Activated naive CD4-positive, alpha-beta T cell treated with anti-CD3 and anti-CD28 coated beads for 36 hours (primary cell): Measurements from ENCODE around the gene SLC16A14. TPM values are rescaled to one million over a fixed set of nuclear protein-coding genes. Genes with fewer than 3 reads are reported as not detected.
A peak's percentile ranks its signal among the peaks of the same experiment; 100 is the strongest.
"Not testable (repeated sequence)": the region's sequence is repeated elsewhere in the genome, so short reads cannot be mapped to it uniquely, and the experiment has no call there.

Experiments used
- CTCF ChIA-PET: fragments of 350-600 bp; sonication (Branson Sonifier 250); formaldehyde crosslinking; loops from one replicate; lab custom pipeline; 2021; ENCODE audit warnings: antibody characterized with exemption; lab: Charles Lee
- DNase-seq: peaks from one replicate; pipeline ENCODE4 v3.0.0-alpha.2; 2020
- H3K27ac Mint-ChIP-seq: one replicate; pipeline ENCODE4 v1.8.0; 2021; ENCODE audit warnings: mild to moderate bottlenecking, mixed read lengths
- H3K27me3 Mint-ChIP-seq: one replicate; pipeline ENCODE4 v1.8.0; 2021; ENCODE audit warnings: low read depth, mixed read lengths
- H3K36me3 Mint-ChIP-seq: one replicate; pipeline ENCODE4 v1.8.0; 2021; ENCODE audit warnings: low read depth, mixed read lengths
- H3K4me1 Mint-ChIP-seq: one replicate; pipeline ENCODE4 v1.8.0; 2021; ENCODE audit warnings: low read depth, mixed read lengths
- H3K4me3 Mint-ChIP-seq: one replicate; pipeline ENCODE4 v1.8.0; 2021; ENCODE audit warnings: mild to moderate bottlenecking, moderate library complexity, mixed read lengths
- H3K9me3 Mint-ChIP-seq: one replicate; pipeline ENCODE4 v1.8.0; 2021; ENCODE audit warnings: mixed read lengths
- intact Hi-C: fragments of 100-400 bp; cut with micrococcal nuclease; formaldehyde crosslinking; loops from one replicate; pipeline ENCODE4 v1.15.1; 2023
- total RNA-seq, 2 experiments: library from RNA; stranded (reverse); gene quantifications; one replicate each; pipeline ENCODE4 v1.2.3, GENCODE V29; 2021

SLC16A14 gene, protein sequence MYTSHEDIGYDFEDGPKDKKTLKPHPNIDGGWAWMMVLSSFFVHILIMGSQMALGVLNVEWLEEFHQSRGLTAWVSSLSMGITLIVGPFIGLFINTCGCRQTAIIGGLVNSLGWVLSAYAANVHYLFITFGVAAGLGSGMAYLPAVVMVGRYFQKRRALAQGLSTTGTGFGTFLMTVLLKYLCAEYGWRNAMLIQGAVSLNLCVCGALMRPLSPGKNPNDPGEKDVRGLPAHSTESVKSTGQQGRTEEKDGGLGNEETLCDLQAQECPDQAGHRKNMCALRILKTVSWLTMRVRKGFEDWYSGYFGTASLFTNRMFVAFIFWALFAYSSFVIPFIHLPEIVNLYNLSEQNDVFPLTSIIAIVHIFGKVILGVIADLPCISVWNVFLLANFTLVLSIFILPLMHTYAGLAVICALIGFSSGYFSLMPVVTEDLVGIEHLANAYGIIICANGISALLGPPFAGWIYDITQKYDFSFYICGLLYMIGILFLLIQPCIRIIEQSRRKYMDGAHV
- 1 to 10 TPM in 1 of 2 experiments, under 1 TPM in 1; 0.79 to 1.1 TPM for total RNA-seq

DNA sequence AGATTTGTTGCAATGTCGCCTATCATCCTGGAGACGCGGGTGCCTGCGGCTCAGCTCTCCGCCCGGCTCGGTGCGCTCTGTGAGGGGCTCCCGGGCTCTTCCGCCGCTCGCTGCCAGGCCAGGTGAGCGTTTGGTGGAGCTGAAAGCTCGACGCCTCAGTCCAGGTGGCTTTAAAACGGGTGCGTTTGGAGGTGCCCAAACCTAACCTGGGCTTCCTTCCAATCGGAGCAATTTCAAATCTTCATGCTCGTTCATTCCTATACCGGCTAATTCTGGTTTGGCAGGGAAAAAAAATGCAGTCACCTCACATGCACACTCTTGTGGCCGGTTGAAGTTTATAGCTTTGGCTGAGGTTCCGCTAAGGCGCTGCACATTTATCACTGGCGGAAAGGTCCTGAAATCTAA, at the start of gene SLC16A14:
TSS of gene SLC16A14 (minus strand) at position 274 of the 405 bp plus-strand sequence. CDS start 9,572 bp downstream, outside the sequence.
- peaks cover 12% of the 10 kb centered on the region for H3K27me3 Mint-ChIP-seq
- no peaks in the 10 kb centered on the region for H3K36me3 Mint-ChIP-seq
- peak; percentile 55 for DNase-seq
- H3K4me1 Mint-ChIP-seq = peaks cover 11% of the 10 kb centered on the region
- no peaks in the 10 kb centered on the region for H3K9me3 Mint-ChIP-seq
- H3K4me3 Mint-ChIP-seq = peak within 1 kb of the TSS; percentile 81
- no peak within 1 kb of the TSS for H3K27ac Mint-ChIP-seq
- intact Hi-C loops = loop anchor here (1.0 to 5.0 kb wide), 8 partner anchors 60 to 729 kb away; partner anchors contain the start of genes CAB39 and SP110
- CTCF ChIA-PET = interaction anchor here (1.1 to 5.3 kb wide), 8 partner anchors 9 to 542 kb away, joined by 4 to 46 read pairs (median 14); no protein-coding TSS in a partner anchor

DNA sequence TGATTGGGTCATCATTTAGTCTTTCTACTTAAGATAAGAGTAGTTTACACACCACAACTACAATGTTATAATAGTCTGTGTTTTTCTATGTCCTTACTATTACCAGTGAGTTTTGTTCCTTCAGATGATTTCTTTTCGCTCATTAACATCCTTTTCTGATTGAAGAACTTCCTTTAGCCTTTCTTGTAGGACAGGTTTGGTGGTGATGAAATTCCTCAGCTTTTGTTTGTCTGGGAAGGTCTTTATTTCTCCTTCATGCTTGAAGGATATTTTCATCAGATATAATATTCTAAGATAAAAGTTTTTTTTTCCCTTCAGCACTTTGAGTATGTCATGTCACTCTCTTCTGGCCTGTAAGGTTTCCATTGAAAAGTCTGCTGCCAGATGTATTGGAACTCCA, 38.0 kb upstream of the SLC16A14 start:
- intact Hi-C loops = no loop called here
- Mint-ChIP-seq H3K9me3 (peaks cover 27% of the 10 kb centered on the region), H3K4me1 (no peaks in the 10 kb centered on the region), H3K36me3 (peaks cover 4% of the 10 kb centered on the region), H3K4me3 (no peak overlapping the region), H3K27ac (no peak overlapping the region), H3K27me3 (peaks cover 10% of the 10 kb centered on the region)
- CTCF ChIA-PET = interaction anchor here (0.7 kb wide), 1 partner anchor 53 kb away, joined by 3 read pairs; no protein-coding TSS in a partner anchor
- no peak for DNase-seq

DNA sequence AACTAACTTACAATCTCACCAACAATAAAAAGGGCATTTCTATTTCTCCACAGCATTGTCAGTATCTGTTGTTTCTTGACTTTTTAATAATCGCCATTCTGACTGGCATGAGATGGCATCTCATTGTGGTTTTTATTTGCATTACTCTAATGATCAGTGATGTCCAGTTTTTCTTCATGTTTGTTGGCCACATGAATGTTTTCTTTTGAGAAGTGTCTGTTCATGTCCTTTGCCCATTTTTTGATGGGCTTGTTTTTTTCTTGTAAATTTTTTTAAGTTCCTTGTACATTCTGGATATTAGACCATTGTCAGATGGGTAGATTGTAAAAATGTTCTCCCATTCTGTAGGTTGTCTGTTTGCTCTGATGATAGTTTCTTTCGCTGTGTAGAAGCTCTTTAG, 33.2 kb upstream of the SLC16A14 start:
- H3K27ac Mint-ChIP-seq, H3K4me1 Mint-ChIP-seq, intact Hi-C loops, H3K36me3 Mint-ChIP-seq, DNase-seq, CTCF ChIA-PET, H3K27me3 Mint-ChIP-seq, H3K4me3 Mint-ChIP-seq: not testable (repeated sequence)
- H3K9me3 Mint-ChIP-seq = peaks cover 24% of the 10 kb centered on the region

DNA sequence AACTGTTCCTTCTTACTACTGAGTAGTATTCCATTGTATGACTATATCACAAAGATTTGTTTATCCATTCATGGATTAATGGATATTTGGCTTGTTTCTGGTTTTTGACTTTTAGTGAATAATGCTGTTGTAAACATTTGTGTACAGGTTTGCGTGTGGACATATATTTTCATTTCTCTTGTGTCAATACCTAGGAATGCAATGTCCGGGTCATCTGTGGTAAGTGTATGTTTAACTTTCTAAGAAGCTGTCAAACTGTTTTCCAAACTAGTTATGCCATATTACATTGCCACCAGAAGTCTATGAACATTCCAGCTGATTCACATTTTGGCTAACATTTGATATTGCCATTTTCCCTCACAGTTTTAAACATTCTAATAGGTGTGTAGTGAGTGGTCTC, 29.1 kb upstream of the SLC16A14 start:
- DNase-seq = no peak
- no peak overlapping the region for H3K27ac Mint-ChIP-seq
- intact Hi-C loops = no loop called here
- no peak overlapping the region for H3K4me3 Mint-ChIP-seq
- no peaks in the 10 kb centered on the region for H3K4me1 Mint-ChIP-seq
- H3K36me3 Mint-ChIP-seq = peaks cover 2% of the 10 kb centered on the region
- peaks cover 14% of the 10 kb centered on the region for H3K9me3 Mint-ChIP-seq
- H3K27me3 Mint-ChIP-seq = no peaks in the 10 kb centered on the region
- CTCF ChIA-PET = no interaction called here

DNA sequence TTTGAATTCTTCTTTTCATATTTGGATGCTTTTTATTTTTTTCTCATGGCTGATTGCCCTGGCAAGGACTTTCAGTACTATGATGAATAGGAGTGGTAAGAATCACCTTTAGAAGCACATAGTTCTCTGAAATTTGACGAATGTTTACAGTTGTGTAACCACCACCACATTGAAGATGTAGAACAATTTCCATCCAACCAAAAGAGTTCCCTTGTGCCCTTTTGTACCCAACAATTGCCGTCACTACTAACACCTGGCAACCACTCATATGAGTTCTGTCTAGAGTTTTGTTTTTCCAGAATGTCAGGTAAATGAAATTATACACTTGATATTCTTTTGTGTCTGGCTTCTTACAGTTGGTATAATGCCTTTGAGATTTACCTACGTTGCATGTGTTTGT, 28.7 kb upstream of the SLC16A14 start:
- no peak overlapping the region for H3K27ac Mint-ChIP-seq
- intact Hi-C loops = no loop called here
- no peak overlapping the region for H3K4me3 Mint-ChIP-seq
- no peaks in the 10 kb centered on the region for H3K4me1 Mint-ChIP-seq
- H3K36me3 Mint-ChIP-seq = peaks cover 2% of the 10 kb centered on the region
- no peaks in the 10 kb centered on the region for H3K27me3 Mint-ChIP-seq
- CTCF ChIA-PET = no interaction called here
- no peak for DNase-seq
- H3K9me3 Mint-ChIP-seq = peaks cover 12% of the 10 kb centered on the region

DNA sequence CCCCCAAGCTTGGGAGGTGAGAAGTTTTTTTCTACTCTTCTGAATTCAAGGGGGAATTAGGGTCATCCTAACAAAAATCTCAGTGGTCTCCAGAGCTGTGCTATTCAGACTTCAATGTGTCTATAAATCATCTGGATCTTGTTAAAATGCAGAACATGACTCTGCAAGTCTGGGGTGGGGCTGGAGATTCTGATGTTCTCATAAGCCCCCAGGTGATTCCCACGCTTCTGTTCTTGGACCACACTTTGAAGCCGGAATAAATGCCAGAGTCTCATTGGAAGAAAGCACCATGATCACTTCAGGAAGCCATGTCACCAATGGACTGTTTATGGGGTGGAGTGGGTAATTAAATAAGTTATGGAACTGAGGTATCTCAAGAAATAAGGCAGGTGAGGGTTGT, 22.2 kb upstream of the SLC16A14 start:
- no peak overlapping the region for H3K4me3 Mint-ChIP-seq
- H3K27me3 Mint-ChIP-seq = peaks cover 10% of the 10 kb centered on the region
- no peaks in the 10 kb centered on the region for H3K4me1 Mint-ChIP-seq
- DNase-seq = no peak
- CTCF ChIA-PET = no interaction called here
- H3K36me3 Mint-ChIP-seq = no peaks in the 10 kb centered on the region
- intact Hi-C loops = no loop called here
- no peak overlapping the region for H3K27ac Mint-ChIP-seq
- peaks cover 5% of the 10 kb centered on the region for H3K9me3 Mint-ChIP-seq

DNA sequence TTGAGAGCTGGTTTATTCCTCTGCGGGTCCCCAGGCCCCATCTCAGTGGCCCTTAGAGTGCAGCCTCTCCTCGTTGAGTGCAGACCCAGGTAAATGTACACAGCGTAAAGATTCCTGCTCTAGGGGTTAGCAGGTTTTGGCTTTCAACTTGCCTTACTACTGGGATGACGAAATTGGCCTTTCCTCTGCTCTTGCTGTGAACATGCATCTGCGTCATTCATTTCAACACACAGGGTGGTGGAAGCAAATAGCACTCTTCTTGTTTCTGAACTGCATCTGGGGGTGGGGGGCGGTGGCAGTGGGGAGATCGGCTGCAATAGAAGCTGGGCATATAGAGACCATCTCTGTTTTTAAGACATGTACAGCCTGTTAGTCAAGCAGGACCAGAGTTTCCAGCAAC, 16.5 kb upstream of the SLC16A14 start:
- Mint-ChIP-seq H3K36me3 (no peaks in the 10 kb centered on the region), H3K4me1 (no peaks in the 10 kb centered on the region), H3K4me3 (no peak overlapping the region), H3K27ac (no peak overlapping the region), H3K9me3 (no peaks in the 10 kb centered on the region), H3K27me3 (peaks cover under 1% of the 10 kb centered on the region)
- CTCF ChIA-PET = interaction anchor here (0.6 to 2.1 kb wide), 5 partner anchors 18 to 508 kb away, joined by 3 to 8 read pairs (median 3); no protein-coding TSS in a partner anchor
- intact Hi-C loops = no loop called here
- no peak for DNase-seq

DNA sequence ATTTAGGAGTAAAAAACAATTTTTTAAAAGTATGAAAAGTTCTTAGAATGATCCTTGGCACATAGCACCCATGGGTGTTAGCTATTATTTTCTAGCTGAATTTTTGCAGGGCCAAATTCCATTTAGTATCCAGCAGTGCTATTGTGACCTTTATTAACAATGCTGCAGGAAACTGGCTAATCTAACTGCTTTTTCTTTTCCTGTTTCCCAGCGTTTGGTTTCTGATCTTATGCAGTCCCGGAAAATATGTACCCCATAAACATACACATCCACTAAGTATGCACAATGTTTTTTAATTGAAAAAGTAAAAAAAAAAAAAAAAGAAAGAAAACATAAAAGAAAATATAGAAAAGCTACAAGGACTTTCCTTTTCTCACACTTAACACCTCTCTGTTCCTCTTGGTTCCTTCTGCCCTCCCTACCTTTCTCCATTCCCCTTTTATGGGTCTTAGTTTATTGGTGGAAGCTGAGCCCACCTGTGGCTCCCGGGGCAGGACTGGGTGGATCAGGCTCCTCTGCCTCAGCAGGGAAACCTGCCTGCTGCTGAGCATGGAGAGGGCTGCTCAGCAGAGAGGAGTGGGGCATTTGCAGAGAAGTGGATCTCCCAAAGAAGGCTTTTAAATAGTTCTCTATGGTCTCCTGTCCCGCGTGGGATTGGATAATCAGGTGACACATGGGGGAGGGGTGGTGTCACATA, 9.3 kb upstream of the SLC16A14 start:
- intact Hi-C loops = no loop called here
- no peaks in the 10 kb centered on the region for H3K4me1 Mint-ChIP-seq

DNA sequence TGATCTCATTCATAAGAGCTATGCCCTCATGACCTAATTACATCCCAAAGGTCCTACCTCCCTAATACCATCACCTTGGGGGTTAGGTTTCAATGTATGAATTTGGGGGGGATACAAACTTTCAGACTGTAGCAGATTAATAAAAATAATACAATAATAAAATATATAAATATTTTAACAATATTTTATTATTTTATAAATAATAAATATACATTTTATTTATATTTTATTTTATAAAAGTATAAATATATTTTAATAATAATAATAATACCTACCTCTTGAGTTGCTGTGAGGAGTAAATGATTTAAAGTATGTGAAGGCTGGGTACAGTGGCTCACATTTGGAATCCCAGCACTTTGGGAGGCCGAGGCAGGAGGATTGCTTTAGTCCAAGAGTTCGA, 8.1 kb upstream of the SLC16A14 start:
- Mint-ChIP-seq H3K36me3 (no peaks in the 10 kb centered on the region), H3K4me3 (no peak overlapping the region), H3K27ac (no peak overlapping the region), H3K4me1 (no peaks in the 10 kb centered on the region), H3K9me3 (no peaks in the 10 kb centered on the region), H3K27me3 (no peaks in the 10 kb centered on the region)
- CTCF ChIA-PET = interaction anchor here (2.4 kb wide), 2 partner anchors 10 kb away, joined by 13 to 14 read pairs; no protein-coding TSS in a partner anchor
- no peak for DNase-seq
- intact Hi-C loops = no loop called here

More for the DNA sequence above, 9.3 kb upstream of the SLC16A14 start:
- CTCF ChIA-PET = interaction anchor here (0.8 to 2.4 kb wide), 2 partner anchors 11 to 70 kb away, joined by 3 to 14 read pairs; no protein-coding TSS in a partner anchor
- DNase-seq = no peak
- no peak overlapping the region for H3K4me3 Mint-ChIP-seq
- no peaks in the 10 kb centered on the region for H3K27me3 Mint-ChIP-seq
- no peak overlapping the region for H3K27ac Mint-ChIP-seq
- no peaks in the 10 kb centered on the region for H3K36me3 Mint-ChIP-seq
- H3K9me3 Mint-ChIP-seq = no peaks in the 10 kb centered on the region

DNA sequence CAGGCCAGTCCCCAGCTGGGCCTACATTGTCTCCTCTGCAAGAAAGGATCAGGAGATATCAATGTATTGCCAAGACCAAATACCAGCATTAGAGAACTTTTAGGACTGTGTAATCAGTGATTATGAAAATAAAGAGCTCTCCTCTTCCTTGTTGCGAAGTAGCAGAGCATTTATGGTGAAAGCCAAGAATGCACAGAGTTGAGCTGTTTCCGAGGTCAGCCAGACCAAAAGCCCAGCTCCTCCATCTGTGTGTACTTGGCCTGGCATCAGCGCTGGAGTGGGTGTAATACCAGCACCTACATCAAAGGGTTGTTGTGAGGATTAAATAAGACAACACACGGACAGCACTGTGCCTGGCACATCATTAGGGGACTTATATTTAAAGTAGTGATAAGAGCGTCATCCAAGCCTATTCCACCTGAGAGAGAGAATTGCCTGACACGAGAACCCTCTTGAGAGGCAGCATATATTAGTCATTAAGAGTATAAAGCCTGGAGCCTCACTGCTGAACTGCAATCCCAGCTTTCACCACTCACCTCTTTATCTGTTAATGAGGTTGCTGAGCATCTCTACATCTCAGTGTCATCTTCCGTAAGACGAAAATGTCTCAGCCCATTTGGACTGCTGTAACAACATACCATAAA, 7.4 kb upstream of the SLC16A14 start:
- intact Hi-C loops = no loop called here
- no peak overlapping the region for H3K27ac Mint-ChIP-seq
- no peaks in the 10 kb centered on the region for H3K4me1 Mint-ChIP-seq
- no peak overlapping the region for H3K4me3 Mint-ChIP-seq
- no peak for DNase-seq
- CTCF ChIA-PET = interaction anchor here (0.7 to 2.4 kb wide), 2 partner anchors 9 to 64 kb away, joined by 3 to 13 read pairs; no protein-coding TSS in a partner anchor
- H3K9me3 Mint-ChIP-seq = no peaks in the 10 kb centered on the region
- H3K36me3 Mint-ChIP-seq = no peaks in the 10 kb centered on the region
- H3K27me3 Mint-ChIP-seq = no peaks in the 10 kb centered on the region

DNA sequence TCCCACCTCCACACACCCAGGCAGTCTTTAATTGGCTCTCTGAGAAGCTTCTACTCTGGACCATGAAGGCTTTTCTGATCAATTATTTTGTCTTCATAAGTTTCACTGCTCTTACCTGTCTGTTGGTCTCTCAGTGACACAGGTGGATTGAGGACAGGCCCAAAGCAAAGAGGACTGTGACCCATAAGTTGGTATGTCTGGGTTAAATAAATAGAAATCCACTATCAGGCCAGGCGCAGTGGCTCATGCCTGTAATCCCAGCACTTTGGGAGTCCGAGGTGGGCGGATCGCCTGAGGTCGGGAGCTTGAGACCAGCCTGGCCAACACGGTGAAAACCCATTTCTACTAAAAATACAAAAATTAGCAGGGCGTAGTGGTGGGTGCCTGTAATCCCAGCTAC, 2.7 kb upstream of the SLC16A14 start:
- Mint-ChIP-seq H3K4me3 (no peak overlapping the region), H3K9me3 (no peaks in the 10 kb centered on the region), H3K36me3 (no peaks in the 10 kb centered on the region), H3K27ac (no peak overlapping the region), H3K4me1 (peaks cover 11% of the 10 kb centered on the region), H3K27me3 (peaks cover 12% of the 10 kb centered on the region)
- intact Hi-C loops = no loop called here
- DNase-seq = no peak
- CTCF ChIA-PET = no interaction called here

DNA sequence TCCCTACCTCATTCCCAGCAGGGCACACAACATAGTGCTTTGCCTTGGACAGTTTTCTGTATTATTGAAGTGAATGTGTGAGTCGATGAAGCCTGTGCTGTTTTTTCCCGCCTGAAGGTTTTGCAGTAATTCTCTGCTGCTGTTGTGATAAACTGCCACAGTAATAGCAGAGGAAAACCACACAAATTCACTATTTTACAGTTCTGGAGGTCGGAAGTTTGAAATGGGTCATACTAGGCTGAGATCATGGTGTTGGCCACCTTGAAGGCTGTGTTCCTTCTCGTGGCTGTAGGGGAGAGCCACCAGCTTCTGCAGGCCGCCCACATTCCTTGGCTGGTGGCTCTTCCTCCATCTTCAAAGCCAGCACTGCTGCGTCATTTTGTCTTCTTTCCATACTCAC, 678 bp upstream of the SLC16A14 start:
- CTCF ChIA-PET = interaction anchor here (2.3 to 5.3 kb wide), 3 partner anchors 10 to 89 kb away, joined by 15 to 46 read pairs (median 26); no protein-coding TSS in a partner anchor
- no peaks in the 10 kb centered on the region for H3K36me3 Mint-ChIP-seq
- H3K4me1 Mint-ChIP-seq = peaks cover 11% of the 10 kb centered on the region
- H3K4me3 Mint-ChIP-seq = peak overlapping the region; percentile 81
- no peaks in the 10 kb centered on the region for H3K9me3 Mint-ChIP-seq
- H3K27me3 Mint-ChIP-seq = peaks cover 12% of the 10 kb centered on the region
- intact Hi-C loops = loop anchor here (1.0 to 5.0 kb wide), 7 partner anchors 61 to 728 kb away; partner anchors contain the start of genes CAB39 and SP110
- no peak for DNase-seq
- no peak overlapping the region for H3K27ac Mint-ChIP-seq
